Spleen (tissue), 11 donors: Measurements from ENCODE around the gene NOS1AP. TPM values are rescaled to one million over a fixed set of nuclear protein-coding genes. Genes with fewer than 3 reads are reported as not detected.

ENCODE experiments used
- DNase-seq: peaks from one replicate; pipeline ENCODE4 v3.0.0-alpha.2; 2020
- H3K27ac ChIP-seq, 8 donors: fragments of 200-600 bp; sonication (generic) in 7 of 8; 1 replicate in 4 of 8; 2 replicates in 4 of 8; pipeline versions ENCODE4 v1.5.0 to v1.8.0; 2016 to 2021; ENCODE audit warnings: inconsistent platforms in 4 of 8, mild to moderate bottlenecking in 4 of 8, moderate library complexity in 1 of 8
- H3K27me3 ChIP-seq, 7 donors: fragments of 200-600 bp; sonication (generic) in 6 of 7; replicated peaks in 1 of 7; 1 replicate in 4 of 7; 2 replicates in 3 of 7; pipeline versions ENCODE4 v1.5.0 to v1.8.0; 2016 to 2021; ENCODE audit warnings: inconsistent platforms in 3 of 7, mild to moderate bottlenecking in 1 of 7
- H3K36me3 ChIP-seq, 6 donors: fragments of 200-600 bp; sonication (generic) in 5 of 6; 1 replicate in 4 of 6; 2 replicates in 2 of 6; pipeline versions ENCODE4 v1.5.0 to v1.8.0; 2016 to 2021; ENCODE audit warnings: inconsistent platforms in 2 of 6
- H3K4me1 ChIP-seq, 6 donors: fragments of 200-600 bp; sonication (generic) in 5 of 6; 1 replicate in 3 of 6; 2 replicates in 3 of 6; pipeline versions ENCODE4 v1.5.0 to v1.8.0; 2016 to 2021; ENCODE audit warnings: inconsistent platforms in 3 of 6
- H3K4me3 ChIP-seq, 8 donors: fragments of 200-600 bp; sonication (generic) in 7 of 8; 1 replicate in 4 of 8; 2 replicates in 4 of 8; pipeline versions ENCODE4 v1.5.0 to v1.8.0; 2016 to 2021; ENCODE audit warnings: inconsistent platforms in 4 of 8, mild to moderate bottlenecking in 4 of 8, moderate library complexity in 2 of 8
- H3K9me3 ChIP-seq, 8 donors: fragments of 200-600 bp; sonication (generic) in 7 of 8; 1 replicate in 4 of 8; 2 replicates in 4 of 8; pipeline versions ENCODE4 v1.5.0 to v1.8.0; 2016 to 2021; ENCODE audit warnings: inconsistent platforms in 4 of 8
- CTCF ChIP-seq, 11 experiments: fragments of 200-600 bp in 7 of 11; fragments of 450-650 bp in 4 of 11; sonication (generic) in 4 of 11; IDR thresholded peaks in 8 of 11; conservative IDR thresholded peaks in 3 of 11; 1 replicate in 7 of 11; 2 replicates in 4 of 11; pipeline versions ENCODE4 v1.4.0 to v1.8.0; 2016 to 2021; ENCODE audit warnings: antibody characterized with exemption in 11 of 11, inconsistent platforms in 4 of 11, mild to moderate bottlenecking in 1 of 11
- POLR2A ChIP-seq, 3 donors: fragments of 450-650 bp; IDR thresholded peaks; one replicate each; pipeline ENCODE4 v1.5.1; 2017; ENCODE audit warnings: antibody characterized with exemption in 3 of 3, mild to moderate bottlenecking in 1 of 3
- POLR2AphosphoS5 ChIP-seq, 3 donors: sonication (generic); formaldehyde crosslinking; IDR thresholded peaks; one replicate each; pipeline ENCODE4 v1.5.1; 2017; ENCODE audit warnings: antibody characterized with exemption in 3 of 3
- WGBS, 5 donors: extraction: QIAGEN DNeasy Blood & Tissue Kit in 3 of 5; methylation state at CpG; one replicate each; pipeline versions ENCODE4 v1.1.5 to v1.1.7; 2013 to 2018; 5-methylcytosine and 5-hydroxymethylcytosine counted together
- intact Hi-C: fragments of 100-400 bp; cut with DNase I; formaldehyde crosslinking; loops from one replicate; pipeline ENCODE4 v1.15.0; 2023; ENCODE audit warnings: low total_unique reads
- polyA plus RNA-seq, 3 donors: library from polyadenylated mRNA; stranded (reverse); fragments of 200-250 nt; gene quantifications; one replicate each; pipeline ENCODE4 v1.2.1, GENCODE V29; 2013
- total RNA-seq, 7 donors: library from RNA; depleted of rRNA in 3 of 7; stranded (reverse); fragments of >200 nt in 3 of 7; fragmentation: NEBNext Ultra II Directional in 4 of 7; extraction: Animal tissue kit (Norgen Biotek cat#: 25700) in 4 of 7; gene quantifications; one replicate each; pipeline versions ENCODE4 v1.1.0 to v1.2.1, GENCODE V29; 2016 to 2021
- donor health status: healthy with polysubstance abuse.
- donor health status: DM: no; HTN: no; CAD: no; lungs with moderate emphysema.
- donor health status: DM: no; HTN: no; CAD: no.
- donor health status: Bipolar disorder and iron deficiency.
- donor health status: healthy.
- donor health status: DM: no; HTN: no; CAD: no.
- donor health status: DM: yes; HTN: yes; CAD: no.

The NOS1AP gene
- total and polyA plus RNA-seq, 10 donors, result 0.16 to 1.7 (median 0.60) TPM; not detected in 2

DNA sequence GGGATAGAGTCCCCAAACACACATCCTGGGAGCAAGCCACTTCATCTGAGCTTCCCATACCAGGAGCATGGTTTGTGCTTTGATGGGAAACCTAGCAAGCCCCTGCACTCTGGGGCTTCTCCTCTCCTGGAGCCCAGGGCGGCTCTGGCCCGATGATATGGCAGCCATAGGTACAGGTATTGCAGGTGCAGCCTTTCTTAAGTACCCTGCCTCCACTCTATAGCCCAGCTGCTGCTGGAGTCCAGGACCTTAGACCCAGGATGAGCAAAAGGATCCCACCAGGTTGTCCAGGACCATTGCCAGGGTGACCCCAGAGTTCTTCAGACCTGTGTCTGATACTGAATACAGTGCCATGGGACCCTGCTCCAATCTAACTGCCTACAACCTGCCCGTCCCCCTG, 316.2 kb downstream of the NOS1AP start:
- no peak for DNase-seq
- Histone ChIP-seq H3K27ac (no peak overlapping the region), H3K4me1 (peaks cover 0 to 11% (median 0%) of the 10 kb centered on the region in 6 donors), H3K9me3 (no peaks in the 10 kb centered on the region), H3K4me3 (no peak overlapping the region), H3K27me3 (peaks cover 0 to 8% (median 0%) of the 10 kb centered on the region in 7 donors), H3K36me3 (peaks cover 0 to 7% (median 0%) of the 10 kb centered on the region in 6 donors)
- 76 to 100% (median 83%) methylated on average over 2 to 3 of the region's 3 CpGs for WGBS, 5 donors
- no peak for TF ChIP-seq POLR2A (IDR thresholded peaks at IDR 0.05)
- intact Hi-C loops, result no loop called here

- Histone ChIP-seq H3K36me3 (peaks cover 0 to 7% (median 0%) of the 10 kb centered on the region in 6 donors), H3K27ac (no peak overlapping the region), H3K9me3 (no peaks in the 10 kb centered on the region), H3K4me3 (no peak overlapping the region), H3K4me1 (peaks cover 0 to 11% (median 0%) of the 10 kb centered on the region in 6 donors), H3K27me3 (peaks cover 0 to 10% (median 0%) of the 10 kb centered on the region in 7 donors)
- intact Hi-C loops, result no loop called here
- TF ChIP-seq POLR2AphosphoS5 (IDR thresholded peaks at IDR 0.05) (no peak), POLR2A (IDR thresholded peaks at IDR 0.05) (no peak), CTCF (IDR thresholded peaks at IDR 0.05 in 8 of 11, conservative IDR thresholded peaks at IDR 0.05 in 3 of 11) (no peak)
- WGBS, 5 donors, result 77 to 82% (median 80%) methylated on average over 8 of the region's 8 CpGs
- no peak for DNase-seq
These were observed 317.1 kb downstream of the NOS1AP start for GRCh38 chr1:162386292-162387225.

DNA sequence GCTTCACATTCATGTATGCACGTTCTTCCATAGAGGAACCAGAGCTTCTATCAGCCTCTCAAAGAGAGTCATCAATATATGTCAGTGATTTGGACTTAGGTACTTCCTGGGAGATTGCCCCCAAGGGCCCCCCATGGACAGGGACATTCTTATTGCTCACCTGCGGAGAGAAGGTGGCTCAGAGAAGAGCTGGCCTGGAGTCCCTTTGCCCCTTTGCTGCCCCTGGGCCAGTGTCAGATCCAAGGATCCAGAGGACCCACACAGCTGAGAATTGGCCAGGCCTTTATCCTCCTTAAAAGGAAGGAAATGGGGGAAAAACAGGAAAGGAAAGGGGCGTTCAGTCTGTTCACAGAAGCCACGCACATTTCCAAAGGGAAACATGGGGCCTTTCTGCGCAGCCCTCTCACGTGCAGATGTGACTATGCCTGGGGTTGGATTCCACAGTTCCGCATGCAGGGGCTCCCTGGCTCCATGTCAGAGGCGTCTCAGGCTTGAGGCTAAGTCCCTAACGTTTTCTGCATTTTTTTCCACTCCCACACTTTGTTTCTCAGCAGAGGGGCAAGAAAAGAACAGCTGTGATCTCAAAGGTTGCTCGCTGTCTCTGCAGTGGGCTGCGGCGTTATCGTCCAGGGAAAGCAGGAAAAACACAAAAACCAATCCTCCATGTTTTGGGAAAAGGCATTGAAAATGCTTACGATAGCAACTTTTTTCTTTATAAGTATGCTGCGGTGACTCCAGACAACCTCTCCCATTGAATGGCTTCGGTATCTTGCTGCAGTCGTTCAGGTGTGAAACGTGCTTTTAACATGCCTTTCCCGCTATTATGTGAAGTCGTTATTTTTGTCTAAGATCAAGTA, 318.0 kb downstream of the NOS1AP start:
- no peak for DNase-seq
- intact Hi-C loops, result no loop called here

More for the DNA sequence above, 318.0 kb downstream of the NOS1AP start:
- 71 to 80% (median 76%) methylated on average over 20 of the region's 20 CpGs for WGBS, 5 donors
- H3K27me3 ChIP-seq, result peaks cover 0 to 10% (median 0%) of the 10 kb centered on the region in 7 donors
- no peak overlapping the region for H3K4me3 ChIP-seq
- no peak for TF ChIP-seq CTCF (IDR thresholded peaks at IDR 0.05 in 8 of 11, conservative IDR thresholded peaks at IDR 0.05 in 3 of 11)
- TF ChIP-seq POLR2AphosphoS5 (IDR thresholded peaks at IDR 0.05), result no peak
- TF ChIP-seq POLR2A (IDR thresholded peaks at IDR 0.05), result no peak
- peaks cover 0 to 7% (median 0%) of the 10 kb centered on the region in 6 donors for H3K36me3 ChIP-seq
- H3K9me3 ChIP-seq, result no peaks in the 10 kb centered on the region
- peaks cover 0 to 16% (median 0%) of the 10 kb centered on the region in 6 donors for H3K4me1 ChIP-seq
- no peak overlapping the region for H3K27ac ChIP-seq
